A673 (cell line): ENCODE results near the gene SNAP29. TPM values are rescaled to one million over a fixed set of nuclear protein-coding genes. Genes with fewer than 3 reads are reported as not detected.
A peak's percentile ranks its signal among the peaks of the same experiment; 100 is the strongest.

Experiments used
- BruUV-seq: library from RNA; stranded (reverse); fragments of 400-500 nt; replicated peaks from 2 replicates; lab custom pipeline; 2021; lab: Mats Ljungman, UMichigan
- CTCF ChIA-PET: fragments of 300-600 bp; sonication (Branson Sonifier 250); formaldehyde crosslinking; loops from one replicate; lab custom pipeline; 2022; ENCODE audit warnings: antibody characterized with exemption; lab: Charles Lee
- POLR2A ChIA-PET: fragments of 300-600 bp; sonication (Branson Sonifier 250); formaldehyde crosslinking; loops from one replicate; lab custom pipeline; 2022; ENCODE audit warnings: antibody characterized with exemption; ENCODE audit not compliant: low non-redundant PET; lab: Charles Lee
- DNase-seq: peaks from one replicate; pipeline ENCODE4 v3.0.0-alpha.2; 2015; ENCODE audit warnings: low spot score
- H3K27ac ChIP-seq: fragments of 200-600 bp; sonication (generic); 2 replicates; pipeline ENCODE4 v1.5.1; 2016; ENCODE audit warnings: mixed run types, low read depth, mild to moderate bottlenecking, mixed read lengths, antibody characterized with exemption, low read length; ENCODE audit not compliant: poor library complexity, severe bottlenecking
- H3K27me3 ChIP-seq: fragments of 200-600 bp; sonication (generic); replicated peaks from 2 replicates; pipeline ENCODE4 v1.6.1; 2017; ENCODE audit warnings: mixed run types, low read depth, mild to moderate bottlenecking, mixed read lengths, antibody characterized with exemption, low read length; ENCODE audit not compliant: insufficient read depth, poor library complexity
- H3K36me3 ChIP-seq: fragments of 200-600 bp; sonication (generic); 2 replicates; pipeline ENCODE4 v1.6.1; 2016; ENCODE audit warnings: mixed run types, mild to moderate bottlenecking, mixed read lengths, antibody characterized with exemption, low read length; ENCODE audit not compliant: insufficient read depth, poor library complexity, severe bottlenecking
- H3K4me1 ChIP-seq: fragments of 200-600 bp; sonication (generic); 2 replicates; pipeline ENCODE4 v1.6.1; 2017; ENCODE audit warnings: mixed run types, mild to moderate bottlenecking, mixed read lengths, antibody characterized with exemption, low read length; ENCODE audit not compliant: insufficient read depth, poor library complexity, severe bottlenecking
- H3K4me3 ChIP-seq: fragments of 200-600 bp; sonication (generic); 2 replicates; pipeline ENCODE4 v1.5.1; 2016; ENCODE audit warnings: low read depth, mixed run types, mild to moderate bottlenecking, mixed read lengths, low read length; ENCODE audit not compliant: poor library complexity, severe bottlenecking
- H3K9me3 ChIP-seq: fragments of 200-600 bp; sonication (generic); 2 replicates; pipeline ENCODE4 v1.6.1; 2016; ENCODE audit warnings: mixed run types, low read depth, mild to moderate bottlenecking, mixed read lengths, antibody characterized with exemption, low read length; ENCODE audit not compliant: poor library complexity, severe bottlenecking
- CTCF ChIP-seq: fragments of 300-800, 200-600 bp; sonication (generic); conservative IDR thresholded peaks from 2 replicates; pipeline ENCODE4 v1.5.1; 2017; ENCODE audit warnings: low read depth, mild to moderate bottlenecking, antibody characterized with exemption, low read length, moderate library complexity, mixed read lengths
- EZH2 ChIP-seq: fragments of 200-600 bp; sonication (generic); IDR thresholded peaks from 2 replicates; pipeline ENCODE4 v1.6.1; 2017; ENCODE audit warnings: borderline replicate concordance, low read depth, mild to moderate bottlenecking, mixed read lengths, antibody characterized with exemption, low read length; ENCODE audit not compliant: poor library complexity, severe bottlenecking
- intact Hi-C: fragments of 100-400 bp; cut with micrococcal nuclease; formaldehyde crosslinking; loops from one replicate; pipeline ENCODE4 v1.10.0; 2022; ENCODE audit not compliant: unreplicated experiment
- total RNA-seq: library from RNA; stranded (reverse); gene quantifications from 2 replicates; pipeline ENCODE4 v1.2.3, GENCODE V29; 2021

SNAP29 gene
- total RNA-seq, 1 experiment from 2014 or later, result 35.3 TPM

- Histone ChIP-seq H3K36me3 (peaks cover 19% of the 10 kb centered on the region), H3K4me1 (peaks cover 5% of the 10 kb centered on the region), H3K27ac (no peak overlapping the region), H3K27me3 (no peaks in the 10 kb centered on the region), H3K9me3 (no peaks in the 10 kb centered on the region), H3K4me3 (no peak overlapping the region)
- ChIA-PET CTCF (interaction anchor here (1.1 kb wide), 1 partner anchor 73 kb away, joined by 3 read pairs; no protein-coding TSS in a partner anchor), POLR2A (no interaction called here)
- BruUV-seq, result no TSS peak
- no peak for DNase-seq
- TF ChIP-seq CTCF (no peak), EZH2 (no peak)
- intact Hi-C loops, result loop anchor here (10.0 kb wide), 1 partner anchor 60 kb away; no protein-coding TSS in a partner anchor
Measured at GRCh38 chr22:20885017-20885556, 26.3 kb downstream of the SNAP29 start.

- no TSS peak for BruUV-seq
- H3K27me3 ChIP-seq, result no peaks in the 10 kb centered on the region
- no peaks in the 10 kb centered on the region for H3K9me3 ChIP-seq
- peaks cover 5% of the 10 kb centered on the region for H3K4me1 ChIP-seq
- no peak overlapping the region for H3K4me3 ChIP-seq
- H3K27ac ChIP-seq, result no peak overlapping the region
- TF ChIP-seq EZH2 (no peak), CTCF (peak; percentile 86)
- DNase-seq, result peak; percentile 63
- H3K36me3 ChIP-seq, result peaks cover 19% of the 10 kb centered on the region
- intact Hi-C loops, result loop anchor here (10.0 kb wide), 1 partner anchor 59 kb away; no protein-coding TSS in a partner anchor
- CTCF ChIA-PET, result interaction anchor here (0.7 to 1.1 kb wide), 2 partner anchors 72 to 82 kb away, joined by 3 to 4 read pairs; no protein-coding TSS in a partner anchor
- POLR2A ChIA-PET, result no interaction called here
Measured at GRCh38 chr22:20885557-20886323, 26.9 kb downstream of the SNAP29 start.

GRCh38 chr22:20887375-20887774, 28.6 kb downstream of the SNAP29 start:
- no peak for DNase-seq
- no peak overlapping the region for H3K27ac ChIP-seq

More at GRCh38 chr22:20887375-20887774, 28.6 kb downstream of the SNAP29 start:
- Histone ChIP-seq H3K9me3 (no peaks in the 10 kb centered on the region), H3K4me1 (peaks cover 5% of the 10 kb centered on the region), H3K27me3 (no peaks in the 10 kb centered on the region), H3K36me3 (peaks cover 12% of the 10 kb centered on the region), H3K4me3 (no peak overlapping the region)
- no TSS peak for BruUV-seq
- intact Hi-C loops, result loop anchor here (10.0 kb wide), 1 partner anchor 57 kb away; no protein-coding TSS in a partner anchor
- ChIA-PET CTCF (no interaction called here), POLR2A (no interaction called here)
- no peak for TF ChIP-seq CTCF
- TF ChIP-seq EZH2, result no peak
